EH (cell line): ENCODE results near the gene THSD7B.
A peak's percentile ranks its signal among the peaks of the same experiment; 100 is the strongest.

Experiments used
- DNase-seq: peaks from one replicate; pipeline ENCODE4 v3.0.0-alpha.2; 2015; ENCODE audit warnings: low read depth

The THSD7B gene

GRCh38 chr2:137199751-137200150, 434.4 kb downstream of the THSD7B start:
- DNase-seq, result no peak

- no peak for DNase-seq
Observed at GRCh38 chr2:137202318-137202717, 437.0 kb downstream of the THSD7B start.

GRCh38 chr2:137205324-137205723, 440.0 kb downstream of the THSD7B start:
- DNase-seq, result peak; percentile 12

- no peak for DNase-seq
Observed at GRCh38 chr2:137206069-137206468, 440.7 kb downstream of the THSD7B start.

- no peak for DNase-seq
Observed at GRCh38 chr2:137207030-137207429, 441.7 kb downstream of the THSD7B start.

- DNase-seq, result peak; percentile 67
Observed at GRCh38 chr2:137208431-137208891, 443.1 kb downstream of the THSD7B start.

GRCh38 chr2:137210039-137210438, 444.7 kb downstream of the THSD7B start:
- no peak for DNase-seq

- DNase-seq, result no peak
Observed at GRCh38 chr2:137211761-137212160, 446.4 kb downstream of the THSD7B start.

GRCh38 chr2:137220438-137220993, 455.2 kb downstream of the THSD7B start:
- DNase-seq, result peak; percentile 73

- no peak for DNase-seq
Observed at GRCh38 chr2:137221797-137222492, 456.6 kb downstream of the THSD7B start.

- no peak for DNase-seq
Observed at GRCh38 chr2:137223722-137224121, 458.4 kb downstream of the THSD7B start.

GRCh38 chr2:137228566-137228965, 463.2 kb downstream of the THSD7B start:
- peak; percentile 67 for DNase-seq

GRCh38 chr2:137229834-137230233, 464.5 kb downstream of the THSD7B start:
- DNase-seq, result peak; percentile 46

GRCh38 chr2:137231628-137232027, 466.3 kb downstream of the THSD7B start:
- DNase-seq, result no peak

- DNase-seq, result no peak
Observed at GRCh38 chr2:137232076-137232475, 466.7 kb downstream of the THSD7B start.

GRCh38 chr2:137233091-137233490, 467.7 kb downstream of the THSD7B start:
- DNase-seq, result no peak

GRCh38 chr2:137237055-137237454, 471.7 kb downstream of the THSD7B start:
- peak; percentile 73 for DNase-seq

- no peak for DNase-seq
Observed at GRCh38 chr2:137238065-137238464, 472.7 kb downstream of the THSD7B start.

- DNase-seq, result peak; percentile 7
Observed at GRCh38 chr2:137249463-137250130, 484.3 kb downstream of the THSD7B start.

- DNase-seq, result peak; percentile 16
Observed at GRCh38 chr2:137250401-137250800, 485.1 kb downstream of the THSD7B start.

- no peak for DNase-seq
Observed at GRCh38 chr2:137251045-137251444, 485.7 kb downstream of the THSD7B start.

- DNase-seq, result peak; percentile 54
Observed at GRCh38 chr2:137252934-137253333, 487.6 kb downstream of the THSD7B start.

- DNase-seq, result peak; percentile 30
Observed at GRCh38 chr2:137254052-137254451, 488.7 kb downstream of the THSD7B start.
